Effector CD8-positive, alpha-beta T cell (primary cell): ENCODE measurements around the gene ADPGK.

ENCODE experiments used
- DNase-seq: peaks from one replicate; lab custom pipeline; 2025; lab: John Stamatoyannopoulos, UW

Gene ADPGK

GRCh38 chr15:72790302-72790910, 6.8 kb upstream of the ADPGK start:
- DNase-seq, result no peak

DNA sequence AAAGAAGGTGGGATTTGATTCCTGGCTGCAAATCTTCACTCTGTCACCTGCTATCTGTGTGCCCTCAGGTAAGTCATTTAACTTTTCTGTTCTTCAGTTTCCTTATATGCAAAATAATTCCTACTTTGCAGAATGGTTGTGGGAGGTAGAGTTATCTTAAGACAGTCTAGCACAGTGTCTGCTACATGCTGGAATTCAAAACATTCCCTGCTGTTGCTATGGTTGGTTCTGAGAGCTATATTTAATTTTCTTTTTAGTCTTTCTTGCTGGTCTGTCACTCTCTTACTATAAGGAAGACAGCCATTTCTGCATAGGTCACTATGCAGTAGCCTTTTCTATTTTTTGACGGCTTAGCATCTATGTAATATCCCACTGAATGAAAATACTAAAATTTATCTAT, 4.0 kb upstream of the ADPGK start:
- DNase-seq, result no peak

DNA sequence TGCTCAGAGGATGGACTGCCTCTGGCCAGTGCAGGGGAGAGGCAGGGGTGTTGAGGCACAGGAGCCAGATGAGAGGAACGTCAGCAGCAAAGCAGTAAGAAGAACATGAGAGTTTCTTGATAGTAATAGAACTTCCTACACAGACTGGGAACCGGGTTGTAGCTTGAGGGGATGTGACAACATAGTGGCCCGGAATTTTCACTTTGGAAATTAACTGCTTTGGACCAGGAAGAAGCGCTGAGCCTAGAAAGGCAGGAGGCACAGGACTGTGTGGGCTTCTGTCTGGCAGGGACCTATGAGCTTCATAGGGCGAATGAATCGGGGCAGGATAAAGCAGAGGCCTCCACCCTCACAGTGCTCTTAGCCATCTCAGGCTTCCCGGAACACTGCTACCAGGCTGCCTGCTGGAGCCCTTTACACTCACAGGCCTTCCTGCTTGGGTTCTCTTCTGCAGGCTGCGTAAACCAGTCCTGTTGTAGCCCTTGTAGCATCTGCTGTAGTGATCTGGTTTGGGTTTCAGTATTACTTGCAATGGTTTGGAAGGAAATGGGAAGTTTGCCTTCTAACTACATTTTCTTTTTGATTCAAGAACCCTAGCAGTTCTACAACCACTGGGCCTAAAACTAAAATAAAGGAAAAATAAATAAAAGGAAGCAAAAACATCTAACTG, 3.3 kb upstream of the ADPGK start:
- DNase-seq, result no peak

- no peak for DNase-seq
Observed at GRCh38 chr15:72786242-72786641, 2.7 kb upstream of the ADPGK start.

DNA sequence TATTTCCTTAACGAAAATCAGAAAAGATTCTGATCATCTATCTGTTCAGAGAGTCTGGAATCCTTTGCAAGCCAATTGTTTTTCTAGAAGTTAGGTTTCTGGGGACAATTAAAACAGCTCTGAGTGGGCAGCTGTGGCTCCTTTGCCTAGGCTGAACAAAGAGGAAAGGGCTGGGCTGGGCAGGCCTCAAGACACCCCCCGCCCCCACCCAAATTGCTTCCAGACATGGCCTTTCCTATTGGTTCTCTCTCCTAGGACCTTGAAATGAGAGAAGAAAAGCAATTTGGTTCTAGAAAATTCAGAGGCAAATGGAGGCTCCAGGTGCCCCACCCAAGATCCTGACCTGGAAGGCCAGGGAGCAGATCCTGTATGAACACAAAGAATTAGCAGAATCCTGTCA, 2.3 kb upstream of the ADPGK start:
- no peak for DNase-seq

DNA sequence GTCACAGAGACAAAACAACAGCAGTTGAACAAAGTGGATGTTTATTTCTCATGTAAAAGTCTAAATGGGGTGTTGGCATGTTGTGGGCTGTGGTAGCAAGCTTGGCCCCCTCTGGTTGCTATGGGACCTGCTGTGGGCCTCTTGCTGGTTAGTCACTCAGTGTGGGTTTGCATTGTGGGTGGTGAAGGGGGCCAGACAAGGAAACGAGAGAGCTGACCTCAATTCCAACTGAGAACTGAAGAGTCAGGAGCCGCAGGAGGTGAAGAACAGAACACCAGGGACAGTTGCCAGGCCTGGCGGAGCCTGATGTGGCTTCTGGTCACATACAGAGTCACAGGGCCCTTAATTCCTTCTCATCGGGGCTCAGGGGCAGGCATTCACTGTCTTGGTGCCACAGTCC, 1.9 kb upstream of the ADPGK start:
- no peak for DNase-seq

DNA sequence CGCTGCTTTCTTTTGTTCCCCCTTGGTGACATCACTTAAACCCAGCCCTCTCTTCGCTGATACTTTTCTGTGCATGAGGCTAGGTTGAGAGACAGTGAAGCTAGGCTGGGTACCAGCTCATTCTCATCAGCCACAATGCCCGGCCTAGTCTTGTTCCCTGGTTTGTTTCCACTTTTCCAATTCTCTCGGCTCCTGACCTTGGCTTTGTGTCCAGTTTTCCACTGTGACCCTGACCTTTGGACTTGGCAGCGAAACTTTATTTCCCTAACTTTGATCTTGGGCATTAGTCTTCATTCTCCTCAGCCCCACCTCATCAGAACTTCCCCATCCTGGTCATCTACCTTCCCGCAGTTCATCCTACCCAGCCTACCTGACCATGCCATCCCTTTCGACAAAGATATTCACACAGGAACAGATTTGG, 908 bp upstream of the ADPGK start:
- no peak for DNase-seq

DNA sequence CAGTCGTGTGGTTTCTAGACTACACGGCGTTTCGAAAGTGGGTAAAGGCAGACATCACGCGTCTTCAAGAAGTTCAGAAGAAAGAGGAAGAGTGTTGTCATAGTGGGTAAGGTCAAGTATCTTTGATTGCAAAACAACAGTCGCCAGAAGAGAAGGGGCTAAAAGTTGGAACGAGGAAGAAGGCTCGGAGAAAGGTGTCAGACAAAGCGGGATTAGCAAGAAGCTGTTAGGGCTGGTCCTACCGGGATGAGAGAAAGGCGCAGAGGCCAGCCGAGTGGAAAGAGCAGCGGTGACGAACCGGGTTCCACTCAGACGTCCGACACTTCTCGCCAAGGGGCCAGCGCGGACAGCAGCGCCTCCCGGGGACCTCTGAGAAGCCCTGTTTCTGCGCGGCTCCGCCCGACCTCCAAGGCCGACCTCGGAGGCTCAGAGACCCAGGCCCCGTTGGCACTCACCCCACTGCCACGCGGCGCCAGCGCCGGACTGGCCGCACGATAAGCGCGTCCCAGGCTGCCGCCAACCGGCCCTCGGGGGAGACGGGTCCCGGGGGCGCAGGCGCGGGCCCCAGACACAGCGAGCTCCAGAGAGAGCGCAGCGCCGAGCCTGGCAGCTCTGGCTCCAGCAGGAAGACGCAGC, 436 bp downstream of the ADPGK start:
- no peak for DNase-seq

DNA sequence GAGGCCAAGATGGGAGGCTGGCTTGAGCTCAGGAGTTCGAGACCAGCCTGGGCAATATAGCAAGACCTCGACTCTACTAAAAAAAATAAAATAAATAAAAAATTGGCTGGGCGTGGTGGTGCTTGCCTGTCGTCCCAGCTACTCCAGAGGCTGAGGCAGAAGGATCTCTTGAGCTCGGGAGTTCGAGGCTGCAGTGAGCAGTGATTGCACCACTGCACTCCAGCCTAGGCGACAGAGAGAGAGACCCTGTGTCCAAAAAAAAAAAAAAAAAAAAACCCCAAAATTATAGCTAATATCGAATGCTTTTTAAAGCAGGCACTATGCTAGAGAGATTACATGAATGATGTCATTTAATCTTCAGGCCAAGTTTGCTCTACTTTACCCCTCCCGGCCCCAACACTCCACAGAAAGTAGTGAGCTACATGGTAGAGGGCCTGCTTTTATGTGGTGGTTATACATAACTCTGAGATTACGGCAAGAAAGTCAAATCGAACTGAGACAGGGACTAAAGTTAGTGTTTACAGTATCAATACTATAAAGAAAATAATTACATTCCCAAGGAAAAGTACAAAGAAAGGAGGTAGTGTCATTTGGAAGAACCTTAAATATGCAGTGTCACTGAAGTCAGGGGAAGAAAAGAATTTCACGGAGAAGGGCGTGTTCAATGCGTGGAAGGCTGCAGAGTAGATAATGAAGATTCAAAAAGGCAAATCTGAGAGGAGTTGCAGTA, 1.1 kb downstream of the ADPGK start:
- DNase-seq, result no peak

DNA sequence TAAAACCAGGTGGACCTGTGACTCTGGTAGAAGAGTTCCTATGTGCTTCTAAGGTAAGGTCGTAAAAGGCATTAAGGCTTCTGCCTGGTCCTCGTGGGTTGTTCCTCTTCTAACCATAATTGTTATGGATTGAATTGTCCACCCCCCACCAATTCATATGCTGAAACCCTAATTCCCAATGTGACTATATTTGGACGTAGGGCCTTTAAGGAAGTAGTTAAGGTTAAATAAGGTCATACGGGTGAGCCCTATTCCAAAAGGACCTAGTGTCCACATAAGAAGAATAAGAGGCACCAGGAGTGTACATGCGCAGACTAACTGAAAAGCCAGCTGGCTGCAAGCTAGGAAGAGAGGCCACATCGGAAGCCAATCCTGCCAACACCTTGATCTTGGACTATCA, 1.9 kb downstream of the ADPGK start:
- DNase-seq, result no peak

GRCh38 chr15:72778796-72779195, 4.8 kb downstream of the ADPGK start:
- DNase-seq, result no peak

DNA sequence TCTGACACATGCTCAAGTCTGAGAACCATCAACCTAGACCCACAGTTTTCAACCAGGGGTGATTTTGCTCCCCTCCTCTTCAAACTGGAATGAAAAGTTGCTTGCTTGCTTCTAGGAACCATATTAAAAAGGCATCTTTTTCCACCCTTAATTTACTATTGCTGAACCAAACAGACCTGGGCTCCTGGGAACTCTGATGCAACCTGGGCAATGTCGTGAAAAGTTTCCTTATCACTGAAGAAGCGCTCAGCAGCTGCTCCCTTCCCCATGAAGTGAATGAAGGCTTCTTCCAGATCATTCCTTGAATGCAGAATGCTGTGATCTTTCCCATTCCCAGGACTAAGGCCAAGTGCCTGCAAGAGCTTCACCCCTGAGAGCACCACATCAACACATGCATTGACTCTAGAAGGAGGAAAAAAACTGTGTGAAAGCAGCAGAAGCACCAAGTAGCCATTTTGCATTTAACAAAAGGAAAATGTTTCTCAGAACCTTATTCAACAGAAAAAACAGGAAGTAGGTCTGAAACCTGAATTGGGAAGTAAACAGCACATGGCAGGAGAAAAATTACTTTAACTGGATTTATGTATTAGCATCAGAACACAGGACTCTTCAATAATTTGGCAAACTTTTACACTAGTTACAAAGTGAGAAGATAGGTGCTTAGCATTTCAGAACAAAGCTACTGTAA, 8.7 kb downstream of the ADPGK start:
- no peak for DNase-seq

DNA sequence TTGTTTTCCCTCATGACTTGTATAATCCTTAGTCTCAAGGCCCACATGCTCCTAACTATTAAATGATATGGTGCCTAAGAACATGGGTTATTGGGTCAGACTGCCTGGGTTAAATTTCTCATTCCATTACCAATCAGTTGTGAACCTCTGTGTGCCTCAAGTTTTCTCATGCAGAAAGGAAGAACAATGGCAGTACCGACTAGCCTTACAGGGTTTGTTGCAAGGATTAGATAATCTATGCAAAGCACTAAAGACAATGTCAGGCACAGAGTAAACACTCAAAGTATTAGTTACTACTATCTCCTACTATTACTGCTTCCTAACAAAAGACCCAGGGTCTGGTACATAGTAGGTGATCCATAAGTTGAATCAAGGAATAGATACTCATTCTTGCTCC, 12.2 kb downstream of the ADPGK start:
- no peak for DNase-seq

DNA sequence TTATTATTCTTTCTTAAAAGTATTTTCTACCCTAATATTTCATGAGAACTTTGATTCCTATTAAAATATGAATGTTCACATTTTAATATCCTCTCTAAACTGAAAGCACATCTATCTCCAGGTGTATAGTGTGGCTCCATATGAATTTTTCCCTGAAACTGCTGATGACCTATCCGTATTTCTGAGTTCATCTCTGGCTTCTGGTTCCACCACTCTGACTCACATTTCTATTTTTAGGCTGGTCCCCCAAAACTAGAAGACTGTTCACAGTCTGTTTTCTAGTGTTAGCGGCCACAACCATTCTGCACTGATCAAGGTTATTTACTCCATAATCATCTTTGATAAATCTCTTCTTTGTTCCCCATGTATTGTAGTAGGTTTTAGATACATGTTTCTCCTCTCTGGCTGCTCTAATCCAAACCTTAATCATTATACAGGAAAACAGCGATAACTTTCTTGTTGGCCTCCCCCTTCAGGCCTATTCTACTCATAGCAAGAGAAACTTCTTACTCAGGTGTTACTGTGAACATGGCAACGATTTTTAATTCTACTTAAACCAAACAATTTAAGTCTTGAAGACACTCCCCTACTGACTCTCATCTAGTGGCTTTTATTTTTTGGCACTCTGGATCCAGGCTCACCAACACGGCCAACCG, 12.8 kb downstream of the ADPGK start:
- DNase-seq, result no peak

GRCh38 chr15:72766780-72767179, 16.8 kb downstream of the ADPGK start:
- no peak for DNase-seq

DNA sequence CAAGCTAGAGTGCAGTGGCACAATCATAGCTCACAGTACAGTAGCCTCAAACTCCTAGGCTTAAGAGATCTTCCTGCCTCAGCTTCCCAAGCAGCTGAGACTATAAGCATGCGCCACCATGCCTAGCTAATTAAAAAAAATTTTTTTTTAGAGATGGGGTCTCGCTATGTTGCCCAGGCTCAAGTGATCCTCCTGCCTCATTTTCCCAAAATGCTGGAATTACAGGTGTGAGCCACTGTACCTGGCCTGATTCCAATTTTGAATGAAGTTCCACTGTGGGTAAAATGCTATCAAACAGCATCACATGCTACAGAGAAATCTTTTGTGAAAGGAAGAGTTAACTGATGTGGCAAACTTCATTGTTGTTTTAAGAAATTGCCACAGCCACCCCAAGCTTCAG, 17.5 kb downstream of the ADPGK start:
- no peak for DNase-seq

DNA sequence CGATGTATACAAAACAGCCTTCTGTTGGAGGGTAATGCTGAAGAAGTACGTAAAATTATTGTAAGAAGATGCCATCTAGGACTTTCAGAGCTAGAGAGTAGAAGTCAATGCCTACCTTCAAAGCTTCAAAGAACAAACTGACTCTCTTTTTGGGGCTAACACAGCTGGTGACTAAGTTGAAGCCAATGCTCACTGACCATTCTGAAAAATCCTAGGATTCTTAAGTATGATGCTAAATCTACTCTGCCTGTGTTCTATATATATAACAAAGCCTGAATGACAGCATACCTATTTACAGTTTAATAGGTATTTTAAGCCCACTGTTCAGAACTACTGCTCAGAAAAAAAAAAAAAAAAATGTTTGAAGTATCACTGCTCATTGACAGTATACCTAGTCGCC, 18.9 kb downstream of the ADPGK start:
- DNase-seq, result no peak

- no peak for DNase-seq
Observed at GRCh38 chr15:72760590-72761260, 22.8 kb downstream of the ADPGK start.

DNA sequence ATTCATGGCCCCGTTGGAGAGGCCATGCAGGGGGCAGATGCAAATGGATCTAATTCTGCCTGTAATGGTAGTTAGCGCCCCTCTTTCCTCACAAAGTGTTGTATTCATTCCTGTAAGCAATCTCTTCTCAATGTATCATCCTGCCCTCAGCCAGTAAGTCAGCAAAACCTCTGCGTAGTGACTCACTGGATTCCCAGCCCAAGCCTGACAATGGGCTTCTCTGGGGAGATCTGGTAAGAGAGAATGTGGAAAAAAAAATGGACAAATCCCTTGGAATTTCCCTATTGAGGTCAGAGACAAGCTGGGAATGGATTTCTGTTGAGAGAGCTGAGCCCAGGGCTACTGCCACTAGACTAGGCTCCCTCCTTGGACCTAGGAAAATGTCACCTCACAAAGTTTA, 25.4 kb downstream of the ADPGK start:
- DNase-seq, result no peak

DNA sequence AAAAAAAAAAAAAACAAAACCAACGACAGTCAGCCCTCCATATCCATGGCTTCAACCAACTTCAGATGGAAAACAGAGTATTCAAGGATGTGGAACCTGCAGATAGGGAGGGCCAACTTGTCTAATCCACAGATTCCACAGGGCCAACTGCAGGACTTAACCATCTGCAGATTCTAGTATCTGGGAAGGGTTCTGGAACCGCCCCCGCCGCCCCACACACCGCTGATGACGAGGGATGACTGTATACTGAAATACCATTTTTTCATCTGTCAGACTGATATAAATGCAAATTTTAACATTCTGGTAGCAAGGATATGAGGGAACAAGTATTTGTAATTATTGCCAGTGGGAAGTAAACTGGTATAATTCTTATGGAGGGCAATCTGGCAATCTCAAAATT, 29.5 kb downstream of the ADPGK start:
- DNase-seq, result no peak

DNA sequence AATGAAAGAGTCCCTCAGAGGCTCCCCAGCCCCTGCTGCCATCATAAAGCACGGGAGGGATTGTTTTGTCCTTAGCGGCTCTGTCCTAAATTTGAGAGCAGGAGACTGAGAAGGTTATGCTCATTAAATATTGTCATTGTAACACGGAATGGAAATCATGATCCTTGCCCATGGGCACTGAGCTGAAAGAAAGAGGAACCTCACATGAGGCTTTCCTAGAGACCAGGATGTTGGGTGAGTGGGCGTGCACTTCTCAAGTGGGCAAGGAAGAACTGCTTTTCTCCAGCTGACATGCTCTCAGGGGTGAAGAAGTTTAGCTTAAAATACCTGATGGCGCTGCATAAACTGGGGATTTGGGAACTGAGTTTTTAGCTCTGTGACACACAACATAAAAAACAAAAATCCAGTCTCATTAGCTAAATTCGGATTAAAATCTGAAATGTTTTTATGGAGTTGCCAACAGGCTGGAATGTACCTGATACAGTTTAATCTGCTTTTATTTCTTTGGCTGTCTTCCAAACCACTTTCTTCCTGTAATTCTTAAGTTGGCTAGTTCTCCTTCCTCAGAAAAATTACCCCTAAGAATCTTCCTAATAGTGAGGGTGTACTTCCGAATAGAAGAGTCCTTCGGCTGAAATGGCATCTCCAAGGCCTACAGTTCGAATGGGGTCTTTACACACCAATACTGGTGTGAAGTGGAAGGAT, 31.7 kb downstream of the ADPGK start:
- no peak for DNase-seq
